GM19463 (cell line): ENCODE measurements around the gene ZNF638.

Experiments
- ATAC-seq: cut with Tn5 transposase; IDR thresholded peaks from one replicate; pipeline ENCODE4 v1.9.1; 2021; ENCODE audit warnings: mild to moderate bottlenecking, moderate library complexity; ENCODE audit not compliant: unreplicated experiment

ZNF638 gene

GRCh38 chr2:71454221-71455010 lies 122.8 kb downstream of the ZNF638 start:
- no peak for ATAC-seq

GRCh38 chr2:71455011-71455740 lies 123.6 kb downstream of the ZNF638 start:
- ATAC-seq: no peak

- ATAC-seq: no peak
Observed at GRCh38 chr2:71455741-71456569, 124.4 kb downstream of the ZNF638 start.

GRCh38 chr2:71456617-71457016 lies 125.0 kb downstream of the ZNF638 start:
- ATAC-seq: no peak

GRCh38 chr2:71457123-71457915 lies 125.7 kb downstream of the ZNF638 start:
- ATAC-seq: no peak

- no peak for ATAC-seq
Observed at GRCh38 chr2:71457923-71458322, 126.3 kb downstream of the ZNF638 start.

GRCh38 chr2:71458413-71459083 lies 127.0 kb downstream of the ZNF638 start:
- ATAC-seq: no peak

GRCh38 chr2:71459084-71459431 lies 127.5 kb downstream of the ZNF638 start:
- ATAC-seq: no peak

- no peak for ATAC-seq
Observed at GRCh38 chr2:71460056-71460455, 128.5 kb downstream of the ZNF638 start.

- ATAC-seq: no peak
Observed at GRCh38 chr2:71460595-71461303, 129.2 kb downstream of the ZNF638 start.

GRCh38 chr2:71461304-71461671 lies 129.7 kb downstream of the ZNF638 start:
- no peak for ATAC-seq

GRCh38 chr2:71462056-71462605 lies 130.5 kb downstream of the ZNF638 start:
- ATAC-seq: no peak

- ATAC-seq: no peak
Observed at GRCh38 chr2:71462641-71463341, 131.2 kb downstream of the ZNF638 start.

GRCh38 chr2:71463342-71463654 lies 131.7 kb downstream of the ZNF638 start:
- no peak for ATAC-seq

- no peak for ATAC-seq
Observed at GRCh38 chr2:71464389-71464788, 132.8 kb downstream of the ZNF638 start.

- no peak for ATAC-seq
Observed at GRCh38 chr2:71465356-71465755, 133.8 kb downstream of the ZNF638 start.

GRCh38 chr2:71465961-71466300 lies 134.3 kb downstream of the ZNF638 start:
- ATAC-seq: no peak

GRCh38 chr2:71466301-71467179 lies 135.0 kb downstream of the ZNF638 start:
- no peak for ATAC-seq
